Measurements from ENCODE around the gene GSE1.
"Not testable (repeated sequence)": the region's sequence is repeated elsewhere in the genome, so short reads cannot be mapped to it uniquely, and the experiment has no call there.

Gene GSE1

GRCh38 chr16:85589688-85590505, 23.2 kb upstream of the GSE1 start:
- in situ Hi-C loops (cut with HindIII; ENCODE audit: low sequenced_read_pairs) = no loop called here
- no peak for TF ChIP-seq CTCF (IDR thresholded peaks at IDR 0.05; ENCODE audit: low read depth, low read length)
- DNase-seq (ENCODE audit: low read depth, low spot score) = no peak
- no peak overlapping the region for H3K4me3 ChIP-seq (ENCODE audit: low read depth, low read length)

- TF ChIP-seq CTCF (IDR thresholded peaks at IDR 0.05; ENCODE audit: low read depth, low read length) = no peak
- in situ Hi-C loops (cut with HindIII; ENCODE audit: low sequenced_read_pairs) = no loop called here
Observed at GRCh38 chr16:85590506-85590832, 22.7 kb upstream of the GSE1 start.

GRCh38 chr16:85591381-85591780, 21.7 kb upstream of the GSE1 start:
- no peak overlapping the region for H3K4me3 ChIP-seq (ENCODE audit: low read depth, low read length)
- in situ Hi-C loops (cut with HindIII; ENCODE audit: low sequenced_read_pairs) = no loop called here
- no peak for DNase-seq (ENCODE audit: low read depth, low spot score)
- no peak for TF ChIP-seq CTCF (IDR thresholded peaks at IDR 0.05; ENCODE audit: low read depth, low read length)

More at GRCh38 chr16:85590506-85590832, 22.7 kb upstream of the GSE1 start:
- no peak overlapping the region for H3K4me3 ChIP-seq (ENCODE audit: low read depth, low read length)
- DNase-seq (ENCODE audit: low read depth, low spot score) = no peak

- in situ Hi-C loops (cut with HindIII; ENCODE audit: low sequenced_read_pairs); DNase-seq (ENCODE audit: low read depth, low spot score); H3K4me3 ChIP-seq (ENCODE audit: low read depth, low read length): not testable (repeated sequence)
Observed at GRCh38 chr16:85592277-85592676, 20.8 kb upstream of the GSE1 start.

GRCh38 chr16:85592700-85593493, 20.2 kb upstream of the GSE1 start:
- no peak for DNase-seq (ENCODE audit: low read depth, low spot score)
- H3K4me3 ChIP-seq (ENCODE audit: low read depth, low read length) = no peak overlapping the region

GRCh38 chr16:85593494-85594221, 19.5 kb upstream of the GSE1 start:
- no peak for TF ChIP-seq CTCF (IDR thresholded peaks at IDR 0.05; ENCODE audit: low read depth, low read length)
- no peak for DNase-seq (ENCODE audit: low read depth, low spot score)
- H3K4me3 ChIP-seq (ENCODE audit: low read depth, low read length) = no peak overlapping the region
- in situ Hi-C loops (cut with HindIII; ENCODE audit: low sequenced_read_pairs) = no loop called here

More at GRCh38 chr16:85592700-85593493, 20.2 kb upstream of the GSE1 start:
- in situ Hi-C loops (cut with HindIII; ENCODE audit: low sequenced_read_pairs) = no loop called here
- no peak for TF ChIP-seq CTCF (IDR thresholded peaks at IDR 0.05; ENCODE audit: low read depth, low read length)

Data from astrocyte of the spinal cord (primary cell).